GM12878 (cell line): Measurements from ENCODE around the gene C11orf58. TPM values are rescaled to one million over a fixed set of nuclear protein-coding genes. Genes with fewer than 3 reads are reported as not detected.

Source experiments
- ATAC-seq: fragments of 200-7000 bp; cut with Tn5 transposase; 3 replicates; pipeline ENCODE4 v1.9.1; 2020; ENCODE audit warnings: mild to moderate bottlenecking, moderate library complexity
- BruUV-seq: library from RNA; stranded (reverse); fragments of 400-500 nt; replicated peaks from 2 replicates; lab custom pipeline; 2021; lab: Mats Ljungman, UMichigan
- CTCF ChIA-PET: fragments of 300-600 bp; sonication (Branson Sonifier 250); formaldehyde crosslinking; extraction: SDS; loops from one replicate; lab custom pipeline; 2021; ENCODE audit warnings: inconsistent platforms; lab: Yijun Ruan, JAX
- POLR2A ChIA-PET: fragments of 350-600 bp; formaldehyde crosslinking; extraction: SDS; loops from one replicate; lab custom pipeline; 2021; ENCODE audit warnings: inconsistent platforms; lab: Charles Lee
- RAD21 ChIA-PET: fragments of 300-600 bp; sonication (Branson Sonifier 250); formaldehyde crosslinking; loops from one replicate; lab custom pipeline; 2023; ENCODE audit warnings: antibody characterized with exemption; ENCODE audit not compliant: unreplicated experiment; lab: Charles Lee
- SMC1A ChIA-PET: fragments of 300-600 bp; sonication (Branson Sonifier 250); formaldehyde crosslinking; loops from one replicate; lab custom pipeline; 2023; ENCODE audit not compliant: unreplicated experiment, uncharacterized antibody; lab: Charles Lee
- DNase-seq: peaks from one replicate; pipeline ENCODE4 v3.0.0-alpha.2; 2011; ENCODE audit warnings: low read depth, low spot score
- FAIRE-seq: peaks from 3 replicates; lab custom pipeline; 2011; peaks lifted over from hg19 to GRCh38; lab: Jason Lieb, UNC
- H2AFZ ChIP-seq: 2 replicates; pipeline ENCODE4 v1.6.0; 2011; ENCODE audit warnings: low read depth, low read length, control low read depth; ENCODE audit not compliant: control insufficient read depth
- H3K27ac ChIP-seq: 2 replicates; pipeline ENCODE4 v1.5.1; 2011; ENCODE audit warnings: control low read depth; ENCODE audit not compliant: control insufficient read depth, insufficient read depth
- H3K27me3 ChIP-seq, 2 experiments: replicated peaks in 1 of 2; 2 replicates each; pipeline versions ENCODE4 v1.6.0 to v1.6.1; 2011; ENCODE audit warnings: low read length in 1 of 2; ENCODE audit not compliant: control insufficient read depth in 2 of 2, insufficient read depth in 2 of 2
- H3K36me3 ChIP-seq, 2 experiments: 2 replicates each; pipeline ENCODE4 v1.5.1; 2011; ENCODE audit warnings: low read length in 1 of 2; ENCODE audit not compliant: control insufficient read depth in 2 of 2, insufficient read depth in 2 of 2
- H3K4me1 ChIP-seq: 2 replicates; pipeline ENCODE4 v1.6.1; 2011; ENCODE audit warnings: mild to moderate bottlenecking, low read length, moderate library complexity, mixed read lengths; ENCODE audit not compliant: control insufficient read depth, insufficient read depth
- H3K4me2 ChIP-seq: 2 replicates; pipeline ENCODE4 v1.6.0; 2011; ENCODE audit warnings: control low read depth; ENCODE audit not compliant: control insufficient read depth, insufficient read depth
- H3K4me3 ChIP-seq: fragments of 200-600 bp; sonication (generic); 2 replicates; pipeline ENCODE4 v1.5.1; 2016
- H3K79me2 ChIP-seq: 2 replicates; pipeline ENCODE4 v1.6.0; 2011; ENCODE audit warnings: low read length; ENCODE audit not compliant: control insufficient read depth, insufficient read depth
- H3K9ac ChIP-seq: 2 replicates; pipeline ENCODE4 v1.8.0; 2011; ENCODE audit warnings: low read length, control low read depth, mixed read lengths; ENCODE audit not compliant: control insufficient read depth, insufficient read depth
- H3K9me3 ChIP-seq: replicated peaks from 3 replicates; pipeline ENCODE4 v1.5.1; 2011; ENCODE audit warnings: mild to moderate bottlenecking, low read length; ENCODE audit not compliant: control insufficient read depth, insufficient read depth
- H4K20me1 ChIP-seq: 2 replicates; pipeline ENCODE4 v1.6.0; 2011; ENCODE audit not compliant: control insufficient read depth, insufficient read depth
- BHLHE40 ChIP-seq, 2 experiments: fragments of 450-650 bp in 1 of 2; IDR thresholded peaks; 2 replicates each; pipeline ENCODE4 v1.6.1; 2011 to 2017; ENCODE audit warnings: low read depth in 2 of 2, borderline replicate concordance in 1 of 2, improper control_type of control experiment in 1 of 2, low read length in 1 of 2, mild to moderate bottlenecking in 1 of 2
- FOS ChIP-seq: IDR thresholded peaks from 3 replicates; pipeline ENCODE4 v1.6.1; 2011; ENCODE audit warnings: borderline replicate concordance; ENCODE audit not compliant: insufficient read length; ENCODE audit errors: extremely low read depth
- FOXM1 ChIP-seq: IDR thresholded peaks from 2 replicates; pipeline ENCODE4 v1.6.1; 2012; ENCODE audit warnings: low read depth, mild to moderate bottlenecking, inconsistent platforms, low read length, moderate library complexity
- WRNIP1 ChIP-seq: IDR thresholded peaks from 2 replicates; pipeline ENCODE4 v1.6.1; 2011; ENCODE audit warnings: low read depth, low read length, improper control_type of control experiment, borderline replicate concordance
- ZBED1 ChIP-seq: IDR thresholded peaks from 2 replicates; pipeline ENCODE4 v1.6.1; 2016; ENCODE audit warnings: borderline replicate concordance
- WGBS: methylation state at CpG from one replicate; pipeline ENCODE4 v1.1.6; 2016; ENCODE audit warnings: low lambda C conversion rate; ENCODE audit not compliant: insufficient replicate concordance, insufficient coverage; ENCODE audit errors: missing lambda C conversion rate; 5-methylcytosine and 5-hydroxymethylcytosine counted together
- in situ Hi-C: fragments of 300-500 bp; cut with MboI; formaldehyde crosslinking; loops from 9 replicates; pipeline ENCODE4 v1.14.3; 2018; ENCODE audit warnings: mixed read lengths
- intact Hi-C: fragments of 100-400 bp; cut with micrococcal nuclease; formaldehyde crosslinking; loops from one replicate; pipeline ENCODE4 v1.14.2; 2022; ENCODE audit not compliant: unreplicated experiment
- polyA plus RNA-seq, 11 experiments: library from polyadenylated mRNA; depleted of rRNA in 4 of 11; unstranded in 6 of 11; stranded (reverse) in 5 of 11; fragments of >200 nt; fragmentation: Nextera tagmentation in 4 of 11; fragmentation: Illumina TruSeq in 1 of 11; extraction: Ambion mirVana in 4 of 11; extraction: Trizol in 1 of 11; gene quantifications; 1 replicate in 1 of 11; 2 replicates in 10 of 11; pipeline versions ENCODE4 v1.2.1 to v1.2.3, GENCODE V29; 2011 to 2016; ENCODE audit warnings: inconsistent platforms in 2 of 11, missing spikeins in 2 of 11, low read depth in 1 of 11
- total RNA-seq, 4 experiments: library from RNA; depleted of rRNA in 3 of 4; stranded (reverse); fragments of >200 nt in 3 of 4; fragmentation: Illumina TruSeq in 1 of 4; extraction: Trizol in 1 of 4; gene quantifications; 2 replicates each; pipeline versions ENCODE4 v1.2.1 to v1.2.3, GENCODE V29; 2013 to 2021
- TF ChIP-seq, protein P1 (sequence below): fragments of 450-650 bp; IDR thresholded peaks from 2 replicates; pipeline ENCODE4 v1.6.1; 2016; ENCODE audit warnings: mild to moderate bottlenecking

C11orf58 gene
- total and polyA plus RNA-seq, 10 of the 15 experiments (the other 5 are each of a cell fraction or from before 2014, with no cell fraction given), result 98.2 to 379 (median 211) TPM

DNA sequence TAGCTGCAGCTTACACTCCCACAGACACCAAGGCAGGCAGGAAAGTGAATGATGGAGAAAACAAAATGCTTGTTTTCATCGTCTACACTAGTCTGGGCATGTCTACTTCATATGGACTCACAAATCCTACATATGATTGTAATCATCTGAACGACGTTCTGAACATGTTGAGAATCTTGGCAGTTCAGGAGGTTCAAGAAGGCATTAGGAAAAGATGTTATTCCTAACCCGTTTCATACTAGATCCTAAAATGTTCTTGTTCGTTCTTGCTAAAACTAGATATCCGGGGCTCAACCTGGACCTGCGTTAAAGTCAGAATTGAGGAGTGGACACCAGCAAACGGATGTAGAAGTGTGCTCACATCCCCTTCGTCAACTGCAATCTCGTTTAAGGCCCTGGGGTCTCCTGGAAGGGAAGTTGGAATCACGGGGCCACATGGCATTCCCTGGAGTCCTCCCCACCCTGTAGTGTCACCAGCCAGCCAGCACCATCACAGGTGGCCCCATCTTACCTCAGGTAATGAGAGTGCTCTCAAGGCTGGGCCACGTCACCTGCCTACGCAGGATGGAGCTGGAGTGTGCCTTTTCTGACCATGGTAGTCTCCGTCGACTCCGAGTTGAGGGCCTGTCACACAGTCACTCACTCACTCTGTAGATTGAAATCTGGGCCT is 37.3 kb downstream of the C11orf58 start:
- SMC1A ChIA-PET, result no interaction called here
- DNase-seq, result no peak
- no peaks in the 10 kb centered on the region for H3K27me3 ChIP-seq
- no peak overlapping the region for H3K4me3 ChIP-seq
- in situ Hi-C loops, result no loop called here
- no peaks in the 10 kb centered on the region for H3K36me3 ChIP-seq
- no peak overlapping the region for H3K27ac ChIP-seq
- POLR2A ChIA-PET, result no interaction called here
- WGBS, result 47% methylated on average over 16 of the region's 16 CpGs
- no peaks in the 10 kb centered on the region for H4K20me1 ChIP-seq
- H2AFZ ChIP-seq, result no peak overlapping the region
- TF ChIP-seq, protein P1, sequence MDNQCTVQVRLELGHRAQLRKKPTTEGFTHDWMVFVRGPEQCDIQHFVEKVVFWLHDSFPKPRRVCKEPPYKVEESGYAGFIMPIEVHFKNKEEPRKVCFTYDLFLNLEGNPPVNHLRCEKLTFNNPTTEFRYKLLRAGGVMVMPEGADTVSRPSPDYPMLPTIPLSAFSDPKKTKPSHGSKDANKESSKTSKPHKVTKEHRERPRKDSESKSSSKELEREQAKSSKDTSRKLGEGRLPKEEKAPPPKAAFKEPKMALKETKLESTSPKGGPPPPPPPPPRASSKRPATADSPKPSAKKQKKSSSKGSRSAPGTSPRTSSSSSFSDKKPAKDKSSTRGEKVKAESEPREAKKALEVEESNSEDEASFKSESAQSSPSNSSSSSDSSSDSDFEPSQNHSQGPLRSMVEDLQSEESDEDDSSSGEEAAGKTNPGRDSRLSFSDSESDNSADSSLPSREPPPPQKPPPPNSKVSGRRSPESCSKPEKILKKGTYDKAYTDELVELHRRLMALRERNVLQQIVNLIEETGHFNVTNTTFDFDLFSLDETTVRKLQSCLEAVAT, result no peak
- no peak for TF ChIP-seq ZBED1
- no peak for TF ChIP-seq FOS
- no peak for TF ChIP-seq WRNIP1
- TF ChIP-seq BHLHE40 (IDR thresholded peaks at IDR 0.05; ENCODE audit: borderline replicate concordance in 1 of 2, low read depth in 2 of 2, low read length in 1 of 2), result no peak
- no peak for TF ChIP-seq FOXM1
- TF ChIP-seq, all 136 proteins: peak for 0
- H3K9me3 ChIP-seq, result no peaks in the 10 kb centered on the region
- no TSS peak for BruUV-seq
- ChIA-PET RAD21 (no interaction called here), CTCF (interaction anchor here (0.5 to 1.5 kb wide), 3 partner anchors 9 to 12 kb away, joined by 3 to 6 read pairs (median 4); no protein-coding TSS in a partner anchor)
- intact Hi-C loops, result no loop called here
- FAIRE-seq (no peak), ATAC-seq (no peak)
- H3K4me2 ChIP-seq, result no peak overlapping the region
- H3K9ac ChIP-seq, result no peak overlapping the region
- H3K4me1 ChIP-seq, result no peaks in the 10 kb centered on the region
- no peaks in the 10 kb centered on the region for H3K79me2 ChIP-seq
